GM23338 (cell line): ENCODE results near the gene IGFBP4. TPM values are rescaled to one million over a fixed set of nuclear protein-coding genes. Genes with fewer than 3 reads are reported as not detected.

Experiments used
- ATAC-seq: fragments of 200-7000 bp; cut with Tn5 transposase; 3 replicates; pipeline ENCODE4 v1.9.1; 2020
- DNase-seq: peaks from one replicate; pipeline ENCODE4 v3.0.0-alpha.2; 2015; ENCODE audit warnings: low spot score
- H2AFZ ChIP-seq: fragments of 200-600 bp; sonication (generic); 2 replicates; pipeline ENCODE4 v1.8.0; 2016; ENCODE audit warnings: antibody characterized with exemption, mild to moderate bottlenecking, moderate library complexity
- H3F3A ChIP-seq: fragments of 200-600 bp; sonication (generic); replicated peaks from 2 replicates; pipeline ENCODE4 v1.8.0; 2017; ENCODE audit warnings: antibody characterized with exemption, mixed run types, low read depth
- H3K27ac ChIP-seq: fragments of 200-600 bp; sonication (generic); 2 replicates; pipeline ENCODE4 v1.6.1; 2016; ENCODE audit warnings: low read depth
- H3K27me3 ChIP-seq: fragments of 200-600 bp; sonication (generic); 2 replicates; pipeline ENCODE4 v1.8.0; 2016; ENCODE audit warnings: mild to moderate bottlenecking, mixed run types, moderate library complexity; ENCODE audit not compliant: insufficient read depth
- H3K36me3 ChIP-seq: fragments of 200-600 bp; sonication (generic); 2 replicates; pipeline ENCODE4 v1.8.0; 2016; ENCODE audit warnings: mild to moderate bottlenecking; ENCODE audit not compliant: insufficient read depth
- H3K4me1 ChIP-seq: fragments of 200-600 bp; sonication (generic); 2 replicates; pipeline ENCODE4 v1.8.0; 2016; ENCODE audit warnings: mild to moderate bottlenecking, moderate library complexity; ENCODE audit not compliant: insufficient read depth
- H3K4me2 ChIP-seq: fragments of 200-600 bp; sonication (generic); 2 replicates; pipeline ENCODE4 v1.7.1; 2017; ENCODE audit warnings: mixed run types
- H3K4me3 ChIP-seq: fragments of 200-600 bp; sonication (generic); 2 replicates; pipeline ENCODE4 v1.6.1; 2016; ENCODE audit warnings: mixed run types
- H3K79me2 ChIP-seq: fragments of 200-600 bp; sonication (generic); replicated peaks from 2 replicates; pipeline ENCODE4 v1.8.0; 2017; ENCODE audit warnings: mild to moderate bottlenecking; ENCODE audit not compliant: insufficient read depth
- H3K9me2 ChIP-seq: fragments of 200-600 bp; sonication (generic); 2 replicates; pipeline ENCODE4 v1.8.0; 2017; ENCODE audit not compliant: insufficient read depth
- H4K20me1 ChIP-seq: fragments of 200-600 bp; sonication (generic); replicated peaks from 2 replicates; pipeline ENCODE4 v1.8.0; 2017; ENCODE audit warnings: mild to moderate bottlenecking; ENCODE audit not compliant: insufficient read depth
- H3K27ac Mint-ChIP-seq: 2 replicates; pipeline ENCODE4 v1.8.0; 2020; ENCODE audit warnings: inconsistent platforms, mild to moderate bottlenecking, moderate library complexity, mixed read lengths
- H3K27me3 Mint-ChIP-seq: 3 replicates; pipeline ENCODE4 v1.8.0; 2022; ENCODE audit warnings: low read depth, mild to moderate bottlenecking, moderate library complexity, mixed read lengths, inconsistent platforms; ENCODE audit not compliant: insufficient read depth, poor library complexity
- H3K36me3 Mint-ChIP-seq: 3 replicates; pipeline ENCODE4 v1.8.0; 2021; ENCODE audit warnings: low read depth, mild to moderate bottlenecking, inconsistent platforms, moderate library complexity, mixed read lengths
- H3K4me1 Mint-ChIP-seq: 3 replicates; pipeline ENCODE4 v1.8.0; 2020; ENCODE audit warnings: mild to moderate bottlenecking, inconsistent platforms, mixed read lengths
- H3K4me3 Mint-ChIP-seq: 3 replicates; pipeline ENCODE4 v1.8.0; 2021; ENCODE audit warnings: moderate library complexity, mild to moderate bottlenecking, inconsistent platforms, mixed read lengths
- H3K9me3 Mint-ChIP-seq: 3 replicates; pipeline ENCODE4 v1.8.0; 2020; ENCODE audit warnings: moderate library complexity, mild to moderate bottlenecking, inconsistent platforms, mixed read lengths
- CREB1 ChIP-seq: fragments of 250-450 bp; sonication (Bioruptor Pico); IDR thresholded peaks from 2 replicates; pipeline ENCODE4 v1.5.0; 2020; ENCODE audit warnings: low read depth, mild to moderate bottlenecking, moderate library complexity
- CTCF ChIP-seq, 2 experiments: fragments of 200-600 bp in 1 of 2; sonication (generic) in 1 of 2; conservative IDR thresholded peaks; 2 replicates each; pipeline versions ENCODE4 v1.5.1 to v1.6.1; 2016 to 2017; ENCODE audit warnings: antibody characterized with exemption in 2 of 2, low read depth in 2 of 2, mild to moderate bottlenecking in 2 of 2, moderate library complexity in 1 of 2
- ETS1 ChIP-seq: IDR thresholded peaks from 2 replicates; pipeline ENCODE4 v1.6.1; 2016; ENCODE audit warnings: antibody characterized with exemption
- EZH2 ChIP-seq: fragments of 200-600 bp; sonication (generic); IDR thresholded peaks from one replicate; pipeline ENCODE4 v1.8.0; 2017; ENCODE audit warnings: antibody characterized with exemption, mild to moderate bottlenecking, low read depth; ENCODE audit not compliant: unreplicated experiment
- EZH2phosphoT487 ChIP-seq: fragments of 200-600 bp; sonication (generic); IDR thresholded peaks from one replicate; pipeline ENCODE4 v1.8.1; 2018; ENCODE audit warnings: antibody characterized with exemption; ENCODE audit not compliant: unreplicated experiment
- JUNB ChIP-seq: IDR thresholded peaks from one replicate; pipeline ENCODE4 v1.6.1; 2016; ENCODE audit warnings: antibody characterized with exemption; ENCODE audit not compliant: unreplicated experiment
- NANOG ChIP-seq: IDR thresholded peaks from 2 replicates; pipeline ENCODE4 v1.6.1; 2016; ENCODE audit warnings: antibody characterized with exemption, borderline replicate concordance
- POLR2AphosphoS5 ChIP-seq: IDR thresholded peaks from 2 replicates; pipeline ENCODE4 v1.6.1; 2016; ENCODE audit warnings: antibody characterized with exemption, low read depth
- REST ChIP-seq: IDR thresholded peaks from one replicate; pipeline ENCODE4 v1.6.1; 2018; ENCODE audit warnings: antibody characterized with exemption; ENCODE audit not compliant: unreplicated experiment
- STAT1 ChIP-seq: IDR thresholded peaks from one replicate; pipeline ENCODE4 v1.6.1; 2016; ENCODE audit warnings: antibody characterized with exemption; ENCODE audit not compliant: unreplicated experiment
- ZNF114 ChIP-seq: fragments of 250-450 bp; sonication (Bioruptor Pico); IDR thresholded peaks from 2 replicates; pipeline ENCODE4 v1.5.0; 2020; ENCODE audit warnings: mild to moderate bottlenecking, moderate library complexity
- ZNF331 ChIP-seq: fragments of 250-450 bp; sonication (Bioruptor Pico); IDR thresholded peaks from 2 replicates; pipeline ENCODE4 v1.5.0; 2020; ENCODE audit warnings: low read depth, mild to moderate bottlenecking, moderate library complexity
- ZNF462 ChIP-seq: fragments of 250-450 bp; sonication (Bioruptor Pico); IDR thresholded peaks from 2 replicates; pipeline ENCODE4 v1.5.0; 2020; ENCODE audit warnings: mild to moderate bottlenecking, moderate library complexity
- polyA plus RNA-seq: library from polyadenylated mRNA; unstranded; fragments of >200 nt; fragmentation: Nextera tagmentation; extraction: Ambion mirVana; gene quantifications from 2 replicates; pipeline ENCODE4 v1.2.1, GENCODE V29; 2016
- total RNA-seq: library from RNA; depleted of rRNA; stranded (reverse); fragments of >200 nt; shearing (Covaris generic); gene quantifications from 2 replicates; pipeline ENCODE4 v1.2.3, GENCODE V29; 2014

Gene IGFBP4
- total and polyA plus RNA-seq, 2 experiments from 2014 or later: 38.7 to 78.9 TPM

- H3K4me1 Mint-ChIP-seq: peaks cover 42% of the 10 kb centered on the region
- H3K27ac ChIP-seq: no peak overlapping the region
- 0 out of 2 replicates have a peak, but pooled peaks cover 6% of the 10 kb centered on the region for H3F3A ChIP-seq
- DNase-seq (no peak), ATAC-seq (no peak)
- no peaks in the 10 kb centered on the region for H3K27me3 ChIP-seq
- no peak overlapping the region for H3K4me3 Mint-ChIP-seq
- peaks cover 7% of the 10 kb centered on the region; the same call in 2 of the 3 replicates for H3K9me3 Mint-ChIP-seq
- H3K9me2 ChIP-seq: no peaks in the 10 kb centered on the region
- H4K20me1 ChIP-seq: no peaks in the 10 kb centered on the region
- H3K4me2 ChIP-seq: no peak overlapping the region
- peaks cover 34% of the 10 kb centered on the region for H3K4me1 ChIP-seq
- no peak overlapping the region for H3K4me3 ChIP-seq
- TF ChIP-seq EZH2phosphoT487: no peak
- TF ChIP-seq ZNF331: no peak
- TF ChIP-seq POLR2AphosphoS5: no peak
- no peak for TF ChIP-seq CREB1 (CRISPR knock-in tag)
- TF ChIP-seq REST: no peak
- TF ChIP-seq CTCF (conservative IDR thresholded peaks at IDR 0.05; ENCODE audit: low read depth in 2 of 2): no peak
- TF ChIP-seq STAT1: no peak
- no peak for TF ChIP-seq JUNB
- TF ChIP-seq ETS1: no peak
- TF ChIP-seq ZNF462 (CRISPR knock-in tag): no peak
- TF ChIP-seq EZH2: no peak
- TF ChIP-seq NANOG: no peak
- TF ChIP-seq ZNF114 (CRISPR knock-in tag): no peak
- H3K36me3 ChIP-seq: no peaks in the 10 kb centered on the region
- H3K27ac Mint-ChIP-seq: peak overlapping the region; percentile 58; the same call in 1 of the 2 replicates
- no peaks in the 10 kb centered on the region for H3K79me2 ChIP-seq
- H3K27me3 Mint-ChIP-seq: peaks cover 34% of the 10 kb centered on the region
- no peak overlapping the region for H2AFZ ChIP-seq
- peaks cover 4% of the 10 kb centered on the region for H3K36me3 Mint-ChIP-seq
Measured at GRCh38 chr17:40466298-40466971, 23.2 kb downstream of the IGFBP4 start.
